HG02642 (cell line): Measurements from ENCODE around the gene PDLIM7.

Experiments
- ATAC-seq: cut with Tn5 transposase; IDR thresholded peaks from one replicate; pipeline ENCODE4 v1.9.1; 2021; ENCODE audit warnings: mild to moderate bottlenecking; ENCODE audit not compliant: unreplicated experiment, poor library complexity

The PDLIM7 gene

GRCh38 chr5:177447611-177448243 is 49.7 kb downstream of the PDLIM7 start:
- no peak for ATAC-seq

- peak; percentile 38 for ATAC-seq
Observed at GRCh38 chr5:177447066-177447610, 50.3 kb downstream of the PDLIM7 start.

- ATAC-seq: peak; percentile 55
Observed at GRCh38 chr5:177446200-177447065, 51.0 kb downstream of the PDLIM7 start, which contains the start of gene PRR7. Gene PRR7 (plus strand): TSS chr5:177446814. CDS start chr5:177455068, 8,254 bp downstream.

- ATAC-seq: no peak
Observed at GRCh38 chr5:177445917-177446199, 51.5 kb downstream of the PDLIM7 start.

GRCh38 chr5:177445052-177445916 is 52.1 kb downstream of the PDLIM7 start:
- ATAC-seq: no peak

GRCh38 chr5:177444106-177445051 is 53.0 kb downstream of the PDLIM7 start:
- no peak for ATAC-seq

GRCh38 chr5:177443144-177443983 is 54.0 kb downstream of the PDLIM7 start:
- no peak for ATAC-seq

- ATAC-seq: no peak
Observed at GRCh38 chr5:177442066-177442826, 55.2 kb downstream of the PDLIM7 start.

DNA sequence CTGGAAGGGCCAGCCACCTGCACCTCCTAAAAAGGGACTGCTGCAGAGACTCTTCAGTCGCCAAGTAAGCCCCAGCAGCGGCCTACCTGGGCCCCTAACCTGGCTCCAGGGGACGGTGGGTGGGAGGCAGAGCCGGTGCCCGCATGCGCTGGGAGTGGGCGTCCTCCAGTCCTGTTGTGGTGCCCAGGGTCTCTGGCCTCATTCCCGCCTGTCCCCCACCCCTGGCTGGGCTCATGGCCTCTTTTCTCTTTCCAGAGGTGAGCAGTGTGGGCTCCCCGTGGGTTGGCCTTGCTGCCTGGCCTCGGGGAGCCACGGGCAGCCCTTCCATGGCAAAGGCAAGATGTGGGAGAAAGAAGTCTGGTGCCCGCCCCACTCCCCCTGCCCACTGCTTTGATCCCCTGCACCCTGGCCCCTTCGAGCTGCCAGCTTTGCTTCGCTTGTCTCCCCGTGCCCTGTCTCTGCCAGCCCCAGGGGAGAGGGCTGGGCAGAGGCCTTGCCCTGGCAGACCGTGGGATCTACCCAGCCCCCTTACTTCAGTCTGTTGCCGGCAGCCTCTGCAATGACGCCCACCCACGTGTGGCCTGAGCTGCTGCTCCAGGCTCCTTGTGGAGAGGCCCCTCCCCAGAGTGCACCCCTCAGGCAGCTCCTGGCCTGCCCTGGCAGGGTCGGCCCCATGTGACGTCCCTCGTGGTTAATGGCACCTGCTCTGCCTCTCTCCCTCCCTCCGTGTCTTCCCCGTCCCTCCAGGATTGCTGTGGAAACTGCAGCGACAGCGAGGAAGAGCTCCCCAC is 56.2 kb downstream of the PDLIM7 start:
- ATAC-seq: no peak

- no peak for ATAC-seq
Observed at GRCh38 chr5:177440211-177440989, 57.0 kb downstream of the PDLIM7 start.

- ATAC-seq: no peak
Observed at GRCh38 chr5:177439518-177440053, 57.8 kb downstream of the PDLIM7 start.

DNA sequence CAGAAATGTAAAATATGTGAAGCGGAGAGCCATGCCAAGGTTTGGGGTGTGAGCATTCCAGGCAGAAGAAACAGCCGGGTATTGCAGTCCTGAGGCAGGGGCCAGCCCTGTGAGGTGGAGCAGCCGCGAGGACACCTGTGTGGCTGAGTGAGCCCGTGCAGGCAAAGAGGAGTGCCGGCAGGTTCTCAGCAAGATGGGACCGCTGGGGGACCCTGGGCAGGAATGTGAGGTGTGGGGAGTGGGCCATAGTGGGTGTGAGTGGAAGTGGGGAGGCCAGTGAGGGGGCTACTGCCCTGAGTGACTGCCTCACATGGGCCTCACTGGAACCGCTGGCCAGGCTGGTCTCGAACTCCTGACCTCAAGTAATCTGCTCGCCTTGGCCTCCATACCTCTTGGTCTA is 58.9 kb downstream of the PDLIM7 start:
- ATAC-seq: no peak

DNA sequence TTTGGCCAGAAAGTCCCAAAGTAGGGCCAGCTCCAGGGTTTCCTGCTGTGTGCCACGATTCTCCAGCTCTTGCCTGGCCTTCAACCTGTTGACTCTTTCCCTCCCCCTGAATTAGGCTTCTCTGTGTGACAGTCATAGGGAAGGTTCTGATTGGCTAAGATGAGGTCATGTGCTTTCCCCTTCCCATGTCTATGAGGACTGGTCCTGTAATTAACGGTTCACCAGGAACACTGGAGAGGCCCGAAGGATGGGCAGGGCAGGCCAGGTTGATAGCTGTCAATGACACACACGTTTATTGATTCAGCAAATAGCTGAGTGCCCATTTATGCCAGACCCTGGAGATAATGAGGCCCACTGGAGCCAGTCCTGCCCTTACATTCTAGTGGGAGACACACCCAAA is 59.8 kb downstream of the PDLIM7 start:
- no peak for ATAC-seq

- no peak for ATAC-seq
Observed at GRCh38 chr5:177435847-177436536, 61.4 kb downstream of the PDLIM7 start.

- no peak for ATAC-seq
Observed at GRCh38 chr5:177434942-177435738, 62.3 kb downstream of the PDLIM7 start.
